Hematopoietic multipotent progenitor cell treated with erythropoietin and hydrocortisone succinate and interleukin-3 and kit ligand, for 17 days (in vitro differentiated cells): Measurements from ENCODE around the gene SBSN.

Experiments
- DNase-seq: peaks from one replicate; pipeline ENCODE4 v3.0.0-alpha.2; 2015; ENCODE audit warnings: low spot score

Gene SBSN

GRCh38 chr19:35533201-35533821 is 5.2 kb upstream of the SBSN start, which contains the start of gene GAPDHS:
Gene GAPDHS (plus strand): TSS chr19:35533456. CDS start chr19:35533528, 72 bp downstream.
- no peak for DNase-seq

GRCh38 chr19:35531291-35531690 is 3.2 kb upstream of the SBSN start:
- no peak for DNase-seq

GRCh38 chr19:35529241-35530218 is 1.4 kb upstream of the SBSN start:
- DNase-seq = no peak

GRCh38 chr19:35525873-35526272 is 2.2 kb downstream of the SBSN start:
- no peak for DNase-seq

GRCh38 chr19:35524181-35524837 is 3.8 kb downstream of the SBSN start:
- no peak for DNase-seq

- no peak for DNase-seq
Measured at GRCh38 chr19:35522745-35523327, 5.3 kb downstream of the SBSN start.

- no peak for DNase-seq
Measured at GRCh38 chr19:35521124-35521743, 6.9 kb downstream of the SBSN start.

GRCh38 chr19:35519291-35519690 is 8.8 kb downstream of the SBSN start:
- no peak for DNase-seq

- DNase-seq = no peak
Measured at GRCh38 chr19:35518313-35518712, 9.8 kb downstream of the SBSN start.

- DNase-seq = no peak
Measured at GRCh38 chr19:35517342-35517741, 10.8 kb downstream of the SBSN start.

GRCh38 chr19:35516310-35516709 is 11.8 kb downstream of the SBSN start:
- DNase-seq = no peak

- DNase-seq = no peak
Measured at GRCh38 chr19:35514282-35514809, 13.8 kb downstream of the SBSN start.

- no peak for DNase-seq
Measured at GRCh38 chr19:35513628-35514281, 14.4 kb downstream of the SBSN start, which contains the start of gene DMKN. Gene DMKN (minus strand): TSS chr19:35513649. CDS start chr19:35513475, 174 bp downstream.

GRCh38 chr19:35512831-35513627 is 15.1 kb downstream of the SBSN start:
- no peak for DNase-seq

GRCh38 chr19:35511337-35511736 is 16.8 kb downstream of the SBSN start:
- no peak for DNase-seq

GRCh38 chr19:35510626-35510964 is 17.5 kb downstream of the SBSN start:
- no peak for DNase-seq

GRCh38 chr19:35509861-35510625 is 18.1 kb downstream of the SBSN start:
- DNase-seq = peak; percentile 61

- DNase-seq = no peak
Measured at GRCh38 chr19:35509018-35509652, 19.0 kb downstream of the SBSN start.

GRCh38 chr19:35508129-35508528 is 20.0 kb downstream of the SBSN start:
- no peak for DNase-seq
